Fibroblast of lung (primary cell): ENCODE data around the gene ZACN.

Experiments used
- EZH2 ChIP-seq: IDR thresholded peaks from 2 replicates; pipeline ENCODE4 v1.5.1; 2012; ENCODE audit warnings: low read length, control low read depth, mild to moderate bottlenecking; ENCODE audit errors: missing control alignments
- TF ChIP-seq, protein P1 (sequence below), 2 donors: IDR thresholded peaks in 1 of 2; conservative IDR thresholded peaks in 1 of 2; 1 replicate in 1 of 2; 2 replicates in 1 of 2; pipeline ENCODE4 v1.5.1; 2011 to 2012; ENCODE audit warnings: low read length in 2 of 2, control low read depth in 1 of 2, inconsistent platforms in 1 of 2, low read depth in 1 of 2, mild to moderate bottlenecking in 1 of 2

DNA sequence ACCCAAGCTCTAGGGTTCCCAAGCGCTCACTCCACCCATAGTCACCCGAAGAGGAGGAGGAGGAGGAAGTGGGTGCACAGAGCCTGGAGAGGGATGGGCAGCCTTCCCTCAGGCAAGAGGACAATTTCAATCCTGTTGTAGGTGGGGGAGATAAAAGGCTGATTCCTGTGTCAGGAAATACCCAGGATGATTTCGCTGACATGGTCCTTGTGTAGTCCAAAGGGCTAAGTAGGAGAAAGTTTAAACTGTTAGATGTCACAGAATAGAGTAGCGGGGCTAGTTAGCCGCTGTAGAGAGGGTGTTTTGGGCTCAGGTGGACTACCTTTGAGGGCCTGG is 25.9 kb downstream of the ZACN start:
- TF ChIP-seq, protein P1, sequence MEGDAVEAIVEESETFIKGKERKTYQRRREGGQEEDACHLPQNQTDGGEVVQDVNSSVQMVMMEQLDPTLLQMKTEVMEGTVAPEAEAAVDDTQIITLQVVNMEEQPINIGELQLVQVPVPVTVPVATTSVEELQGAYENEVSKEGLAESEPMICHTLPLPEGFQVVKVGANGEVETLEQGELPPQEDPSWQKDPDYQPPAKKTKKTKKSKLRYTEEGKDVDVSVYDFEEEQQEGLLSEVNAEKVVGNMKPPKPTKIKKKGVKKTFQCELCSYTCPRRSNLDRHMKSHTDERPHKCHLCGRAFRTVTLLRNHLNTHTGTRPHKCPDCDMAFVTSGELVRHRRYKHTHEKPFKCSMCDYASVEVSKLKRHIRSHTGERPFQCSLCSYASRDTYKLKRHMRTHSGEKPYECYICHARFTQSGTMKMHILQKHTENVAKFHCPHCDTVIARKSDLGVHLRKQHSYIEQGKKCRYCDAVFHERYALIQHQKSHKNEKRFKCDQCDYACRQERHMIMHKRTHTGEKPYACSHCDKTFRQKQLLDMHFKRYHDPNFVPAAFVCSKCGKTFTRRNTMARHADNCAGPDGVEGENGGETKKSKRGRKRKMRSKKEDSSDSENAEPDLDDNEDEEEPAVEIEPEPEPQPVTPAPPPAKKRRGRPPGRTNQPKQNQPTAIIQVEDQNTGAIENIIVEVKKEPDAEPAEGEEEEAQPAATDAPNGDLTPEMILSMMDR (conservative IDR thresholded peaks at IDR 0.05 in 1 of 2, IDR thresholded peaks at IDR 0.05 in 1 of 2; ENCODE audit: low read depth in 1 of 2, low read length in 2 of 2), result no peak
- no peak for TF ChIP-seq EZH2
